ENCODE results near the gene ANKRD34A.
A peak's percentile ranks its signal among the peaks of the same experiment; 100 is the strongest.

ANKRD34A gene

GRCh38 chr1:145965119-145965744 lies 857 bp upstream of the ANKRD34A start:
- DNase-seq, result no peak

DNA sequence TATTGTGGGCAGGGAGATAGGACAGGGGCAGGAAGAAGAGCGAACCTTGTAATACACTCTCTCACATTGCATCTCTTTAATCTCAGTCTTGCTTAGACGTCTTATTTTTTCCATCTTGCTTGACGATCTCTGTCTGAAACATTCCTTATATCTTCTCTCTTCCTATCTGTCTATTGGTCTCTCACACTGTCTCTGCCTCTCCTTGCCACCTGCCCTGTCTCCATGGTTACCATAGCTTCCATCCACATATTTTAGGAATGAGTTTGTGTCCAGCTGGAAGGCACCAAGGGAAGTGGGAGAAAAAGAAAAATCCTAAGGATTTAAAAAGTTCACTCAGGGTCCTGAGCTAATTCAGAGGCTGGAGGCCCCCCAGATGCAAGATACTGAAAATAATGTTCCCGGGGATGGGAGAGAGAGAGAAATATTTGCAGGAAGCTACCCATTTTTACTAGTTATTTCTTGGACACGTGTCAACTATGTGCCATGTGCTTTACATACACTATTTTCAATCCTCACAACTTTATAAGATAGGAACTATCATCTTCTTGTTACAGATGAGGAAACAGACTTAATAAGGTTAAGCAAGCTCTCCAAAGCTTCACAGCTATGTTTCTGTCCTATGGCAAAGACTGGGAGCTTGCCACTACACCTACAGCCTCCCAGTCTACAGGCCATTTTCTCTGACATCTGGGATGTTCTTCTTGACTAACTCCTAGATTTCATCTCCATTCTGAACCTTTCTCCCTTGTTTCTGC lies 933 bp downstream of the ANKRD34A start:
- DNase-seq, result no peak

DNA sequence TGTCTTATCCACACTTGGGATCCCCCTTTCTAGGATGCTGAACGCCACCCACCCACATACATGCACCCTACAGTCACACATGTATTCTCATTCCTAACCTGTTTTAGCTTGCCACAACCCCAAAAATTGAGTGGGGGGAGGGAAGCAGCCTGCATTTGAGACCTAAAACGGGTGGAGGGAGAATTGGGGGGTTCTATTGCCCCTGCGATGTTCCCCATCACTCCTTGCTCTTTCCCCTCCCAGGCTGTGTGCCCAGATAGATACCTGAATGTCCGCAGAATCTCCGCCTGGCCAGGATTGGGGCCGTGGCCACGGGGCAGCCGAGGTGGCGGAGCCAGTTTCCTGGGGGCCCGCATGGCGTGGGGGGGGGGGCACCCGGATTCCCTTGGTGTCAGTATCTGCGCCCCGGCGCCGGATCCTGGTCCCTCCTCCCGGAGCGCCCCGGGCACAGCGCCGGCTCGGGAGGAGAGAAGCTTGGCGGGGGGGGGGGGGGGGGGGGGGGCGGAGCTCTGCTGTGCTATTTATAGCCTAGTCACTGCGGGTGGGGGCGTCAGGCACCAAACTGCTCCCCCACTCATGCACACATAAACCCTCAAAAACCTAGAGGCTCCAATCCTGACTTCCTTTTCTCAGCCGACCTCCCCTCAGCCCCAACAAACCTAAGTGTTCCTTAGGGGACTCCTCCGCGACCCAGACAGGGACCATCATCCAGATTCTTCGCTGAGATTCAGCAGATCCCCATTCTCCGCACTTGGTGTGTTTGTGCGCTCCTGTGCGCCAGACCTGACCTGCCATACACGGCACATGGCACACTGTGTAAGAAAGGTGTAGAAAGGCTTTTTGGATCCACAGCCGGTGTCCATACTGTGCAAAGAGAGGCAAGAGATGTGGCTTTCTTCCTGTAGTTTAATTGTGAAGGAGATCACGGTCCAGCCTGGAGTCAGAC lies 1.9 kb downstream of the ANKRD34A start:
- DNase-seq, result peak; percentile 64

- peak; percentile 58 for DNase-seq
Observed at GRCh38 chr1:145961425-145962156, 2.8 kb downstream of the ANKRD34A start.

DNA sequence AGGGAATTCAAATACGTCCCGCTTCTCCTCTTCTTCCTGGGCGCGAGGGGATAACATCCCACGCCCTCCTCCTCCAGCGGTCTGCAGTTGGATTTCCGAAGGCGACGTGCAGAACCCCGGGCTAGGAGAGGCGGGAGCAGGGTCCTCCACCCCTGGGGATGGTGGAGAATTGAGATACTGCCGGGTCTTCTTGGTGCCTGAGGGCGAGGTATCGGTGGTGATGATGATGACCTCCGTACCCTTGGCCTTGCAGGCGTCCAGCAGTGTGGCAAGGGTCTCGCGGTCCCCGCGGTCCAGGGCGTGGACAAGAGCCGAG lies 3.3 kb downstream of the ANKRD34A start:
- no peak for DNase-seq

- peak; percentile 87 for DNase-seq
Observed at GRCh38 chr1:145960468-145961108, 3.8 kb downstream of the ANKRD34A start.

GRCh38 chr1:145959957-145960467 lies 4.4 kb downstream of the ANKRD34A start:
- no peak for DNase-seq

DNA sequence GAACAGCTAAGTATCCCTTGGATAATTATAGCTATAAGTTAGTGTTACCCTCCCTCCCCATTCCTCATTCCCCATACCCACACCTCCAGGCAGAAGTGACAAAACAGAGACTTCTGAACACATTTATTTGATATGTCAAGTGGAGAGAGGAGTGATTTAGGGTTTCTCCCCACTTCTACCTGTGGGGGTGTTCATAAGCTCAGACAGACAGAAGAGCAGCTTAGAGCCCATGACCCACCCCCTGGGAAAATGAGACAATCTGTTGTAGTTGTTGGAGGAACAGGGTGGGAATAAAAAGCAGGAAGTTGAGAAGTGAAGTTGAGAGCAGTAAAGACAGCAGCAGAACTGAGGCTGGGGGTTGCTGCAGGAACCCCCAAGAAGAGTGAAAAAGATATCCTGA lies 5.0 kb downstream of the ANKRD34A start:
- DNase-seq, result no peak

DNA sequence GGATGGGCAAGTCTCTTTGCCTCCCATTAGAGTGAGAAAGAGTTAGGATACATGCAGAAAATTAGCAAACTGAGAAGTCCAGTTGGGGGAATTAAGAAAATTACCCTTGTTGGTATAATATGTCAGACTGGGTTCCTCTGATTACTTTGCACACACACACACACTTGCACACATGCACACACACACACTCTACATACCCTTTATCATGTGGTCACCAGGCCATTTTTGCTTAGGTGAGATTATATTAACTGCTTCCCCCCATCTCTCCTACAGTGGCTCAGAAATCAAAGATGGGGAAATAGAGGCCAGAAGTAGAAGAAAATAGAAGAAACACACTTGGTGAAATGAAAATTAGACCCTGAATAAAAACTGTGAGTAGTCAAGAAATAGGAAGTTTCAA lies 5.6 kb downstream of the ANKRD34A start:
- no peak for DNase-seq

DNA sequence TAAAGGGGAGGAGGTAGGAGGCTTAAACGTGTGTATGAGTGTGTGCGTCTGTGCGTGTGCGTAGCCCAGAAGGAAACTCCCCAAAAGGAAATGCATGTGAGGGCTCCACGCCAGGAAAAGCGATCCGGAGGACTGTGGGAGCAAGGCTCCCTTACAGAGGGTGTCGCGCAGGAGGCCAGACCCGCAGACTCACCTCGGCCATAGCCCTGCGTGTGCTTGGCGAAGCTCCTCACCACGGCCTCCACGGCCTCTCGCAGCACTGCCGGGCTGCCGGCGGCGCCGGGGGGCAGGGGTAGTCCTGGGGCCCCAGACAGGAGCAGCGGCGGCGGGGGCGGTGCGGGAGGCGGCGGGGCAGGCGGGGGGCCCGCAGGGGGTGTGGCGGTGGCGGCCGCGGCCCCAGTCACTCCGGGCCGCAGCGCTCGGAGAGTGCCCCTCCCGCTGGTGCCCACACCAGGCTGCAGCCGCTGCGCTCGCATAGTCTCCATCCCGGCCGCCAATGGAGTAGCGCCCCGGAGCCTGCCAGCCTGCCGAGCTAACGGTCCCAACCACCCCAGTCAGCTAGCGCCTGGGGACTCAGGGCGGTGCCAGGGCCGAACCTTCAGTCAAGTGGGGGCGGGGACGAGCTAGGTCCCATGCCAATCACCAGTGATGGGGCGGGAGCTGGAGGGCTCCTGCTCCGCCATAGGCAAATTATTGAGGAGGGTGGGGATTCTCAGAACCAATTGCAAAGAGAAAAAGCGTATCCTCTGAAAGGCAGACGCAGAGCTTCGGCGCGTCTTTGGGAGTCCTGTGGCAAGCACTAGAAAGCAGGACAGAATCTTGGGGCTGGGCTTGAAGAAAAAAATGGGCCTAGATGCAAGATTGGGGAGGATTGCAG lies 6.7 kb downstream of the ANKRD34A start, which contains the start of gene LIX1L:
TSS of gene LIX1L (minus strand) at position 575 of the 877 bp plus-strand sequence. CDS start at position 485, 90 bp downstream.
- peak; percentile 97 for DNase-seq

- peak; percentile 74 for DNase-seq
Observed at GRCh38 chr1:145956781-145957442, 7.5 kb downstream of the ANKRD34A start.

DNA sequence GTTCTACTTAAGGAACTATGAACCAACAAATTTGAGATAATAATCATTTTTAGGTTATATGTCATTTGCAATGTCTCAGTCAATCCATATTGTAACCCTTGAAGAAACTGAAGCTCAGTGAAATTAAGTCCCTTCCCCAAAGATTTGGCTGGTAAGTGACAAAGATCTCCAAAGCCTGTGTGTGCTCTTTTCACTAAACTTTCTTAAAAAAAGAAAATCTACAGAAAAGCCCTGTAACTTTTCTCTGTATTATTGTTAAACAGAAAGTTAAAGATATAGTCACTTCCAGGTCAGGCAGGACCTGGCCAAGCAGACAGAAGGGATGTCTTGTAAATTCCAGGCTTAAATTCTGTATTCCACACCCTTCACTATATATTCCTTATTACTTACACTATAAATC lies 8.0 kb downstream of the ANKRD34A start:
- DNase-seq, result no peak

DNA sequence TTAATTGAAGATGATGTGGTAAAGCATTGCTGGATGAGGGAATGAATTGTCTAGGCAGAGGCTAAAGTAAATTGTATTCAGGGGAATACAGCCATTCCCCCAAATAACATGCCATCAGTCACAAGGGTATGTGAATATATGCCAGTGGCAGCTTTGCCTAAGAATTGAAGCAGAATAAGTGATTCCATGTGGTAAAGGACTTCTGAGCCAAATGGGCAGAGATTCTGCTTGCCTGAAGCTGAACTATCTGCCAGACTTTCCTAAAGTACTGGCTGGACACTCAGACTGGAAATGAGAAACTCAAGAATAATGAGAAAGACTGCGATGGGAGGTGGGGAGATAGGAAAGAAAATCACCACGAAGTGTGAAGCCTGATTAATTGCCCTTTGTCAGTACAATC lies 8.9 kb downstream of the ANKRD34A start:
- peak; percentile 54 for DNase-seq

- no peak for DNase-seq
Observed at GRCh38 chr1:145953861-145954260, 10.5 kb downstream of the ANKRD34A start.

DNA sequence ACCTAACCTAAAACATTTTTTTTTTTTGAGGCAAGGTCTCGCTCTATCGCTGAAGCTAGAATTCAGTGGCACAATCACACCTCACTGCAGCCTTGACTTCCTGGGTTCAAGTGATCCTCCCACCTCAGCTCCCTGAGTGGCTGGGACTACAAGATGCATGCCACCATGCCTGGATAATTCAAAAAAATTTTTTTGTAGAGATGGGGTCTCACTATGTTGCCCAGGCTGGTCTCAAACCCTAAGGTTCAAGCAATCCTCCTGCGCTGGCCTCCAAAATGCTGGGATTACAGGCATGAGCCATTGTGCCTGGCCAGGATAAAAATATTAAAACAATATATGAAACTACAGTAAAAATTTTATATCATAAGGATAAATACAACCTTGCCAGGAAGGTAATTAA lies 11.5 kb downstream of the ANKRD34A start:
- DNase-seq, result no peak

GRCh38 chr1:145951526-145951925 lies 12.8 kb downstream of the ANKRD34A start:
- DNase-seq, result no peak

DNA sequence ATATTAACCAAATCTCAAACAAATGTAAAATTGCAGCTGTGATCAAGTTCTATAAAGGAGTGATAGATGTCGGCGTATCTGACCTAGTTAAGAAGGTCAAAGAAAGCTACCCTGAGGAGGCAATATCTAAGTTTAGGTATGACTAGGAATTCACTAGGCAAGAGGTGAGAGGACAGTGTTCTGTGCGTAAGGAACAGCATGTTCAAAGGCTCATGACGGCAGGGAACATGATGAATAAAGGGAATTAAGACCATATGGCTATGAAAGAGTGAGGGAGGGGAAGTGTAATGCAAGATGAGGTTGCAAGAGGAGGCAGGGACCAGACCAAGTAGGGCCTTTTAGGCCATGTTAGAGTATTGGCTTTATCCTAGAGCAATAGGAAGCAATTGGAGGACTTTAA lies 15.2 kb downstream of the ANKRD34A start:
- DNase-seq, result no peak

DNA sequence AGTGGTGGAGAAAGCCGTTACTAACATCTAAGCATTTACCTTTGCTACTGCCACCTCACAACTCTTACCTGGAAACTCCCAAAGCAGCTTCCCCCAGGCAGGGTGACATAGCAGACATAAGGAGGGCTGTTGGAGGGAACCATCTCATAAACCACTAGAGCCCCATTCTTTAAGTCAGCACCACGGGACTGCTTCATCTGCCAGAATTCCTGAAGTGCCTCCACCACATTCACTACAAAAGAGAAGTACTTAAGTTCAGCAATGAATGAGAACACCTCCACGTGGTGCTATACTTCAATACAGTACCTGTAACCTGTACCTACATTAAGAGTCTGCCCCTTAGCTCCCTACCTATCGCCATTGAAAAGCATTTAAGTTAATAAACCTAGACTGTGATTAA lies 16.8 kb downstream of the ANKRD34A start:
- no peak for DNase-seq

DNA sequence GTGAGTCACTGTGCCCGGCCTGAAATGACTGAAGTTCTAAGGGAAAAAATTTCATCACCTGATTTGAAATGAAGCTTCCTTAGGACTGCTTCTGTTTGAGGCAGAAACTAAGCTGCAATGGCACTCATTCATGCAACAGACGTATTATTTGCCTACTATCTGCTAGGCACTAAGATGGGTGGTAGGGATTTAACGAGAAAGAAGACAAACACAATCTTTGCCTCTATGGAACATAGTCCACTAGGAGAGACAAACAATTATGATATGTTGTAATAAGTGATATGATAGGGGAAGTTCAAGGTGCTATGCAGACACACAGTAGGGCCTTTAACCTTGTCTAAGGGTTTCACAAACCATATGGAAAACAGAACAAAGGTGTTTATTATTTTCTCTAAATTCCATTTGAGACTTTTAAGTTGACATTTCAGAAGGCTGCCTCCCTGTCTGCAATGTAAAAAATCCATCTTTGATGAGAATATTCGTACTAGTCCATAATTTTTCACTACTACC lies 17.8 kb downstream of the ANKRD34A start:
- DNase-seq, result no peak

- DNase-seq, result no peak
Observed at GRCh38 chr1:145944532-145944931, 19.8 kb downstream of the ANKRD34A start.

Data from femur (tissue), 1 donor.